ENCODE results near the gene DIPK1C.

DNA sequence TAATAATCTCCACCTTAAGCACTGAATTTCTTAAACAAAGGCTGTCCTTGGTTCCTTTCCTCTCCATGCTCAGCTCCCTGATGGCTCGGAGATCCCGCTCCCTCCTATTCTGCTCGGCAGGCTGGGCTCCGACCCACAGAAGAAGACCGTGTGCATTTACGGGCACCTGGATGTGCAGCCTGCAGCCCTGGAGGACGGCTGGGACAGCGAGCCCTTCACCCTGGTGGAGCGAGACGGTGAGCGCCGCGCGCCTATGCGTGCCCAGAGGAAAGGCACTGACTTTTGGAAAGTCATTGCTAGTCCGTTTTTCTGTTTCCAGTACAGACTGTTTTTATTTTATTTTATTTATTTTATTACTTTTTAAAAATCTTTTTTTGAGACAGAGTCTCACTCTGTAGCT, 48.7 kb upstream of the DIPK1C start:
- TF ChIP-seq, protein P1, sequence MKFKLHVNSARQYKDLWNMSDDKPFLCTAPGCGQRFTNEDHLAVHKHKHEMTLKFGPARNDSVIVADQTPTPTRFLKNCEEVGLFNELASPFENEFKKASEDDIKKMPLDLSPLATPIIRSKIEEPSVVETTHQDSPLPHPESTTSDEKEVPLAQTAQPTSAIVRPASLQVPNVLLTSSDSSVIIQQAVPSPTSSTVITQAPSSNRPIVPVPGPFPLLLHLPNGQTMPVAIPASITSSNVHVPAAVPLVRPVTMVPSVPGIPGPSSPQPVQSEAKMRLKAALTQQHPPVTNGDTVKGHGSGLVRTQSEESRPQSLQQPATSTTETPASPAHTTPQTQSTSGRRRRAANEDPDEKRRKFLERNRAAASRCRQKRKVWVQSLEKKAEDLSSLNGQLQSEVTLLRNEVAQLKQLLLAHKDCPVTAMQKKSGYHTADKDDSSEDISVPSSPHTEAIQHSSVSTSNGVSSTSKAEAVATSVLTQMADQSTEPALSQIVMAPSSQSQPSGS (CRISPR knock-in tag; IDR thresholded peaks at IDR 0.05), result no peak
- TF ChIP-seq POLR2A (conservative IDR thresholded peaks at IDR 0.05), result no peak
- no peak for TF ChIP-seq TEAD4 (IDR thresholded peaks at IDR 0.05; ENCODE audit: low read length)
- no peak for TF ChIP-seq TEAD4 (CRISPR knock-in tag; IDR thresholded peaks at IDR 0.05; ENCODE audit: borderline replicate concordance)
- TF ChIP-seq CTCF (IDR thresholded peaks at IDR 0.05 in 2 of 3, conservative IDR thresholded peaks at IDR 0.05 in 1 of 3; ENCODE audit: insufficient read depth in 2 of 3, low read depth in 1 of 3, low read length in 3 of 3), result no peak
- no peak for TF ChIP-seq SP2 (IDR thresholded peaks at IDR 0.05; ENCODE audit: extremely low read depth, low read depth, low read length, poor library complexity, severe bottlenecking)
- no peak for TF ChIP-seq ZNF224 (CRISPR knock-in tag; IDR thresholded peaks at IDR 0.05)
- no peak for TF ChIP-seq EP300 (IDR thresholded peaks at IDR 0.05; ENCODE audit: low read length)
- no peak for TF ChIP-seq EZH2 (IDR thresholded peaks at IDR 0.05; ENCODE audit: borderline replicate concordance, low read depth, low read length)
- no peak for TF ChIP-seq ARNT (IDR thresholded peaks at IDR 0.05)
- TF ChIP-seq NELFE (IDR thresholded peaks at IDR 0.05; ENCODE audit: insufficient read depth, insufficient read length), result no peak
